Dendritic cell treated with granulocyte-macrophage colony-stimulating factor and Interleukin-4, amounts not matched to agents 40 ng/mL and 50 ng/mL, for 4 days (primary cell): Measurements from ENCODE around the gene ZRANB3.
"Not testable (repeated sequence)": the region's sequence is repeated elsewhere in the genome, so short reads cannot be mapped to it uniquely, and the experiment has no call there.

Experiments used
- H3K27ac Mint-ChIP-seq: one replicate; pipeline ENCODE4 v1.8.0; 2022; ENCODE audit warnings: mild to moderate bottlenecking, mixed read lengths
- H3K27me3 Mint-ChIP-seq: one replicate; pipeline ENCODE4 v1.8.0; 2022; ENCODE audit warnings: mild to moderate bottlenecking, mixed read lengths
- H3K36me3 Mint-ChIP-seq: one replicate; pipeline ENCODE4 v1.8.0; 2022; ENCODE audit warnings: low read depth, mixed read lengths
- H3K4me1 Mint-ChIP-seq: one replicate; pipeline ENCODE4 v1.8.0; 2022; ENCODE audit warnings: low read depth, mixed read lengths
- H3K4me3 Mint-ChIP-seq: one replicate; pipeline ENCODE4 v1.8.0; 2022; ENCODE audit warnings: mild to moderate bottlenecking, moderate library complexity, mixed read lengths
- H3K9me3 Mint-ChIP-seq: one replicate; pipeline ENCODE4 v1.8.0; 2022; ENCODE audit warnings: mixed read lengths
- intact Hi-C: fragments of 100-400 bp; cut with micrococcal nuclease; formaldehyde crosslinking; loops from one replicate; pipeline ENCODE4 v1.15.0; 2022

The ZRANB3 gene

GRCh38 chr2:135456431-135456830, 74.6 kb downstream of the ZRANB3 start:
- no peak overlapping the region for H3K27ac Mint-ChIP-seq
- H3K4me1 Mint-ChIP-seq, result no peaks in the 10 kb centered on the region
- H3K36me3 Mint-ChIP-seq, result peaks cover 12% of the 10 kb centered on the region
- H3K27me3 Mint-ChIP-seq, result no peaks in the 10 kb centered on the region
- H3K4me3 Mint-ChIP-seq, result no peak overlapping the region
- H3K9me3 Mint-ChIP-seq, result peaks cover 36% of the 10 kb centered on the region
- intact Hi-C loops, result no loop called here

- intact Hi-C loops, result no loop called here
- H3K27ac Mint-ChIP-seq, result no peak overlapping the region
- no peak overlapping the region for H3K4me3 Mint-ChIP-seq
- peaks cover 12% of the 10 kb centered on the region for H3K36me3 Mint-ChIP-seq
- no peaks in the 10 kb centered on the region for H3K4me1 Mint-ChIP-seq
- H3K9me3 Mint-ChIP-seq, result peaks cover 40% of the 10 kb centered on the region
- H3K27me3 Mint-ChIP-seq, result no peaks in the 10 kb centered on the region
These were observed 76.4 kb downstream of the ZRANB3 start for GRCh38 chr2:135454608-135455007.

- H3K27me3 Mint-ChIP-seq, intact Hi-C loops, H3K27ac Mint-ChIP-seq, H3K4me1 Mint-ChIP-seq, H3K4me3 Mint-ChIP-seq: not testable (repeated sequence)
- Mint-ChIP-seq H3K9me3 (peaks cover 40% of the 10 kb centered on the region), H3K36me3 (peaks cover 10% of the 10 kb centered on the region)
These were observed 78.0 kb downstream of the ZRANB3 start for GRCh38 chr2:135453027-135453426.

GRCh38 chr2:135451966-135452365, 79.1 kb downstream of the ZRANB3 start:
- no peak overlapping the region for H3K4me3 Mint-ChIP-seq
- H3K36me3 Mint-ChIP-seq, result peaks cover 8% of the 10 kb centered on the region
- intact Hi-C loops, result no loop called here
- H3K4me1 Mint-ChIP-seq, result no peaks in the 10 kb centered on the region
- H3K9me3 Mint-ChIP-seq, result peaks cover 40% of the 10 kb centered on the region
- H3K27me3 Mint-ChIP-seq, result no peaks in the 10 kb centered on the region
- H3K27ac Mint-ChIP-seq, result no peak overlapping the region

- H3K4me1 Mint-ChIP-seq, intact Hi-C loops, H3K4me3 Mint-ChIP-seq, H3K36me3 Mint-ChIP-seq, H3K27me3 Mint-ChIP-seq, H3K27ac Mint-ChIP-seq, H3K9me3 Mint-ChIP-seq: not testable (repeated sequence)
These were observed 88.0 kb downstream of the ZRANB3 start for GRCh38 chr2:135443013-135443412.

- H3K36me3 Mint-ChIP-seq, H3K27me3 Mint-ChIP-seq, H3K4me1 Mint-ChIP-seq, H3K4me3 Mint-ChIP-seq, H3K27ac Mint-ChIP-seq, intact Hi-C loops: not testable (repeated sequence)
- H3K9me3 Mint-ChIP-seq, result peaks cover 15% of the 10 kb centered on the region
These were observed 95.9 kb downstream of the ZRANB3 start for GRCh38 chr2:135435155-135435554.

- Mint-ChIP-seq H3K36me3 (no peaks in the 10 kb centered on the region), H3K9me3 (peaks cover 33% of the 10 kb centered on the region), H3K27ac (no peak overlapping the region), H3K27me3 (no peaks in the 10 kb centered on the region), H3K4me1 (no peaks in the 10 kb centered on the region), H3K4me3 (no peak overlapping the region)
- intact Hi-C loops, result no loop called here
These were observed 106.2 kb downstream of the ZRANB3 start for GRCh38 chr2:135424849-135425248.

- H3K9me3 Mint-ChIP-seq, result peaks cover 25% of the 10 kb centered on the region
- H3K27me3 Mint-ChIP-seq, result no peaks in the 10 kb centered on the region
- H3K4me3 Mint-ChIP-seq, result no peak overlapping the region
- no peaks in the 10 kb centered on the region for H3K36me3 Mint-ChIP-seq
- H3K4me1 Mint-ChIP-seq, result no peaks in the 10 kb centered on the region
- intact Hi-C loops, result no loop called here
- H3K27ac Mint-ChIP-seq, result no peak overlapping the region
These were observed 108.1 kb downstream of the ZRANB3 start for GRCh38 chr2:135422898-135423297.

- H3K27ac Mint-ChIP-seq, result no peak overlapping the region
- intact Hi-C loops, result no loop called here
- H3K36me3 Mint-ChIP-seq, result no peaks in the 10 kb centered on the region
- no peaks in the 10 kb centered on the region for H3K27me3 Mint-ChIP-seq
- H3K4me3 Mint-ChIP-seq, result no peak overlapping the region
- no peaks in the 10 kb centered on the region for H3K4me1 Mint-ChIP-seq
- peaks cover 36% of the 10 kb centered on the region for H3K9me3 Mint-ChIP-seq
These were observed 119.4 kb downstream of the ZRANB3 start for GRCh38 chr2:135411646-135412045.

GRCh38 chr2:135409436-135409835, 121.6 kb downstream of the ZRANB3 start:
- Mint-ChIP-seq H3K4me1 (no peaks in the 10 kb centered on the region), H3K27ac (no peak overlapping the region), H3K4me3 (no peak overlapping the region), H3K36me3 (no peaks in the 10 kb centered on the region), H3K9me3 (peaks cover 51% of the 10 kb centered on the region), H3K27me3 (no peaks in the 10 kb centered on the region)
- intact Hi-C loops, result no loop called here

GRCh38 chr2:135396259-135396658, 134.8 kb downstream of the ZRANB3 start:
- H3K27ac Mint-ChIP-seq, H3K4me3 Mint-ChIP-seq, H3K36me3 Mint-ChIP-seq, intact Hi-C loops, H3K27me3 Mint-ChIP-seq, H3K9me3 Mint-ChIP-seq, H3K4me1 Mint-ChIP-seq: not testable (repeated sequence)

GRCh38 chr2:135386993-135387392, 144.0 kb downstream of the ZRANB3 start:
- no peaks in the 10 kb centered on the region for H3K27me3 Mint-ChIP-seq
- peaks cover 68% of the 10 kb centered on the region for H3K9me3 Mint-ChIP-seq
- no peak overlapping the region for H3K27ac Mint-ChIP-seq
- intact Hi-C loops, result no loop called here
- H3K36me3 Mint-ChIP-seq, result peaks cover 7% of the 10 kb centered on the region
- no peak overlapping the region for H3K4me3 Mint-ChIP-seq
- no peaks in the 10 kb centered on the region for H3K4me1 Mint-ChIP-seq

GRCh38 chr2:135378591-135378990, 152.4 kb downstream of the ZRANB3 start:
- Mint-ChIP-seq H3K27me3 (no peaks in the 10 kb centered on the region), H3K9me3 (peaks cover 49% of the 10 kb centered on the region), H3K27ac (no peak overlapping the region), H3K4me1 (no peaks in the 10 kb centered on the region), H3K4me3 (no peak overlapping the region), H3K36me3 (peaks cover 10% of the 10 kb centered on the region)
- intact Hi-C loops, result no loop called here

- Mint-ChIP-seq H3K36me3 (no peaks in the 10 kb centered on the region), H3K4me3 (no peak overlapping the region), H3K27me3 (no peaks in the 10 kb centered on the region), H3K27ac (no peak overlapping the region), H3K4me1 (no peaks in the 10 kb centered on the region), H3K9me3 (peaks cover 13% of the 10 kb centered on the region)
- intact Hi-C loops, result no loop called here
These were observed 157.3 kb downstream of the ZRANB3 start for GRCh38 chr2:135373702-135374101.

- H3K27me3 Mint-ChIP-seq, result no peaks in the 10 kb centered on the region
- intact Hi-C loops, result no loop called here
- no peak overlapping the region for H3K4me3 Mint-ChIP-seq
- peaks cover 15% of the 10 kb centered on the region for H3K36me3 Mint-ChIP-seq
- H3K9me3 Mint-ChIP-seq, result peaks cover 36% of the 10 kb centered on the region
- no peak overlapping the region for H3K27ac Mint-ChIP-seq
- no peaks in the 10 kb centered on the region for H3K4me1 Mint-ChIP-seq
These were observed 181.1 kb downstream of the ZRANB3 start for GRCh38 chr2:135349941-135350340.
